ENCODE data around the gene ATP1A1.

DNA sequence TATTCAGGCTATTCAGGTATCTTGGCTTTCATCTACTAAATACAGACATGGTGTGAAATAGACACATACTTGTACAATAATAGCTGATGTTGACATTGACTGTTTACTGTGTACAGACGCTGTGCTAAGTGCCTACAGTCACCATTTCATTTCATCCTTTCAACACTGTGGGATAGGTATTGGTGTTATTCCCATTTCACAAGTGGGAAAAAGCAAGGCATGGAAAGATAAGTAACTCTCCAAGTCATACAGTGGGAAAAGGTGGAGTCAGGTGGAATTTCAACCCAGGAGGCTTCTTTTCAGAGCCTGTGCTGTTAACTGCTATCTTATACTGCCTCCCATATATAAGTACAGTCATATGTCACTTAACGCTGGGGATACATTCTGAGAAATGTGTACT, 49.6 kb upstream of the ATP1A1 start:
- TF ChIP-seq, protein P1, sequence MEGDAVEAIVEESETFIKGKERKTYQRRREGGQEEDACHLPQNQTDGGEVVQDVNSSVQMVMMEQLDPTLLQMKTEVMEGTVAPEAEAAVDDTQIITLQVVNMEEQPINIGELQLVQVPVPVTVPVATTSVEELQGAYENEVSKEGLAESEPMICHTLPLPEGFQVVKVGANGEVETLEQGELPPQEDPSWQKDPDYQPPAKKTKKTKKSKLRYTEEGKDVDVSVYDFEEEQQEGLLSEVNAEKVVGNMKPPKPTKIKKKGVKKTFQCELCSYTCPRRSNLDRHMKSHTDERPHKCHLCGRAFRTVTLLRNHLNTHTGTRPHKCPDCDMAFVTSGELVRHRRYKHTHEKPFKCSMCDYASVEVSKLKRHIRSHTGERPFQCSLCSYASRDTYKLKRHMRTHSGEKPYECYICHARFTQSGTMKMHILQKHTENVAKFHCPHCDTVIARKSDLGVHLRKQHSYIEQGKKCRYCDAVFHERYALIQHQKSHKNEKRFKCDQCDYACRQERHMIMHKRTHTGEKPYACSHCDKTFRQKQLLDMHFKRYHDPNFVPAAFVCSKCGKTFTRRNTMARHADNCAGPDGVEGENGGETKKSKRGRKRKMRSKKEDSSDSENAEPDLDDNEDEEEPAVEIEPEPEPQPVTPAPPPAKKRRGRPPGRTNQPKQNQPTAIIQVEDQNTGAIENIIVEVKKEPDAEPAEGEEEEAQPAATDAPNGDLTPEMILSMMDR (IDR thresholded peaks at IDR 0.05; ENCODE audit: insufficient read depth, low read length, poor library complexity, severe bottlenecking) = no peak
- TF ChIP-seq EZH2phosphoT487 (conservative IDR thresholded peaks at IDR 0.05; ENCODE audit: low read length) = no peak
